DND-41 (cell line): ENCODE results near the gene RIN3.

ENCODE experiments used
- ATAC-seq: fragments of 200-7000 bp; cut with Tn5 transposase; 3 replicates; pipeline ENCODE4 v1.9.1; 2021; ENCODE audit warnings: low read depth; ENCODE audit not compliant: insufficient read depth
- DNase-seq: peaks from one replicate; pipeline ENCODE4 v3.0.0-alpha.2; 2020
- H2AFZ ChIP-seq: 2 replicates; pipeline ENCODE4 v1.6.0; 2012; ENCODE audit warnings: low read depth, low read length
- H3K27ac ChIP-seq: 2 replicates; pipeline ENCODE4 v1.5.1; 2012; ENCODE audit warnings: low read length, inconsistent platforms
- H3K27me3 ChIP-seq: fragments of 200-600 bp; sonication (generic); 2 replicates; pipeline ENCODE4 v1.6.0; 2012; ENCODE audit warnings: low read length, mild to moderate bottlenecking, inconsistent platforms; ENCODE audit not compliant: insufficient read depth, poor library complexity
- H3K36me3 ChIP-seq: 2 replicates; pipeline ENCODE4 v1.5.1; 2012; ENCODE audit warnings: low read length, inconsistent platforms; ENCODE audit not compliant: insufficient read depth
- H3K4me1 ChIP-seq: 2 replicates; pipeline ENCODE4 v1.5.1; 2012; ENCODE audit warnings: mild to moderate bottlenecking, low read length; ENCODE audit not compliant: insufficient read depth
- H3K4me2 ChIP-seq: 2 replicates; pipeline ENCODE4 v1.6.0; 2012; ENCODE audit warnings: mild to moderate bottlenecking, moderate library complexity, low read length, inconsistent platforms; ENCODE audit not compliant: insufficient read depth
- H3K4me3 ChIP-seq, 2 experiments: fragments of 200-600 bp in 1 of 2; shearing (Covaris generic) in 1 of 2; 2 replicates each; pipeline ENCODE4 v1.5.1; 2012 to 2016; ENCODE audit warnings: inconsistent platforms in 2 of 2, low read length in 2 of 2, mild to moderate bottlenecking in 2 of 2, low read depth in 1 of 2, moderate library complexity in 1 of 2
- H3K79me2 ChIP-seq: 2 replicates; pipeline ENCODE4 v1.6.0; 2012; ENCODE audit warnings: low read length, inconsistent platforms; ENCODE audit not compliant: insufficient read depth
- H3K9ac ChIP-seq: 2 replicates; pipeline ENCODE4 v1.6.0; 2012; ENCODE audit warnings: low read depth, mild to moderate bottlenecking, inconsistent platforms, low read length, moderate library complexity
- H3K9me3 ChIP-seq: 2 replicates; pipeline ENCODE4 v1.5.1; 2012; ENCODE audit warnings: low read length, moderate library complexity, mild to moderate bottlenecking, inconsistent platforms; ENCODE audit not compliant: insufficient read depth, severe bottlenecking
- H4K20me1 ChIP-seq: 2 replicates; pipeline ENCODE4 v1.6.0; 2012; ENCODE audit warnings: low read length; ENCODE audit not compliant: insufficient read depth
- EZH2 ChIP-seq: IDR thresholded peaks from 3 replicates; pipeline ENCODE4 v1.6.1; 2012; ENCODE audit warnings: borderline replicate concordance, low read depth, mild to moderate bottlenecking, moderate library complexity, low read length, inconsistent platforms; ENCODE audit not compliant: severe bottlenecking
- TF ChIP-seq, protein P1 (sequence below): IDR thresholded peaks from 2 replicates; pipeline ENCODE4 v1.5.1; 2012; ENCODE audit warnings: borderline replicate concordance, low read length, moderate library complexity, mild to moderate bottlenecking; ENCODE audit not compliant: poor library complexity, severe bottlenecking; ENCODE audit errors: extremely low read depth

The RIN3 gene

DNA sequence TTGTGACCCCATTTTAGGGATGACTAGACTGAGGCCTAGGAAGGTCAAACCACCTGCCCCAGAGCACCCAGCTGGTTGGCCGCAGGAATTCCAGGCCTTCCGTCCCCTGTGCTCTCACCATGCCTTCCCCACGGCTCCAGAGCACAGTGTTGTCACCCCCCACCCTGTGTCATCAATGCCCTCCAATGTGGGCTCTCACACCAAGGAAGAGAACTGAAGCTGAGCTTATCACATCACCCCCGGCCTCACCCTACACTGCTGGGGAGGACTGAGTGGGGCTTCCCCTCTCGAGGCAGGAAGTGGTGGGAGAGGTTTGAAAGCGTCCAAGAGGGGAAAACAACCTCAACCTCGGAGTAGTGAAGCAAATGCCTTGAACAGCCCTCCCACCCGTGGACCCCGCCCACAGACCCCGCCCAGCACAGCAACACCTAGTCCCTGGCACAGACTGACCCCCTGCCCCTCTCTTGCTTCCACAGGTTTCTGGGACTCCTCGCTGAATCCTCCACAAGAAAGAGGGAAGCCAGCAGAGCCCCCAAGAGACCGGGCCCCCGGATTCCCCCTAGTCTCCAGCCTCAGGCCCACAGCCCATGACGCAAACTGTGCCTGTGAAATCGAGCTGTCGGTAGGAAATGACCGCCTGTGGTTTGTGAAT is 137.7 kb downstream of the RIN3 start:
- H3K79me2 ChIP-seq, result no peaks in the 10 kb centered on the region
- H4K20me1 ChIP-seq, result no peaks in the 10 kb centered on the region
- H3K4me2 ChIP-seq, result no peak overlapping the region
- no peaks in the 10 kb centered on the region for H3K9me3 ChIP-seq
- ATAC-seq (peak; percentile 86), DNase-seq (peak; percentile 44)
- H3K27me3 ChIP-seq, result no peaks in the 10 kb centered on the region
- TF ChIP-seq EZH2, result no peak
- TF ChIP-seq, protein P1, sequence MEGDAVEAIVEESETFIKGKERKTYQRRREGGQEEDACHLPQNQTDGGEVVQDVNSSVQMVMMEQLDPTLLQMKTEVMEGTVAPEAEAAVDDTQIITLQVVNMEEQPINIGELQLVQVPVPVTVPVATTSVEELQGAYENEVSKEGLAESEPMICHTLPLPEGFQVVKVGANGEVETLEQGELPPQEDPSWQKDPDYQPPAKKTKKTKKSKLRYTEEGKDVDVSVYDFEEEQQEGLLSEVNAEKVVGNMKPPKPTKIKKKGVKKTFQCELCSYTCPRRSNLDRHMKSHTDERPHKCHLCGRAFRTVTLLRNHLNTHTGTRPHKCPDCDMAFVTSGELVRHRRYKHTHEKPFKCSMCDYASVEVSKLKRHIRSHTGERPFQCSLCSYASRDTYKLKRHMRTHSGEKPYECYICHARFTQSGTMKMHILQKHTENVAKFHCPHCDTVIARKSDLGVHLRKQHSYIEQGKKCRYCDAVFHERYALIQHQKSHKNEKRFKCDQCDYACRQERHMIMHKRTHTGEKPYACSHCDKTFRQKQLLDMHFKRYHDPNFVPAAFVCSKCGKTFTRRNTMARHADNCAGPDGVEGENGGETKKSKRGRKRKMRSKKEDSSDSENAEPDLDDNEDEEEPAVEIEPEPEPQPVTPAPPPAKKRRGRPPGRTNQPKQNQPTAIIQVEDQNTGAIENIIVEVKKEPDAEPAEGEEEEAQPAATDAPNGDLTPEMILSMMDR, result no peak
- H3K27ac ChIP-seq, result no peak overlapping the region
- H2AFZ ChIP-seq, result no peak overlapping the region
- no peak overlapping the region for H3K9ac ChIP-seq
- H3K4me3 ChIP-seq, result no peak overlapping the region
- no peaks in the 10 kb centered on the region for H3K36me3 ChIP-seq
- H3K4me1 ChIP-seq, result no peaks in the 10 kb centered on the region

DNA sequence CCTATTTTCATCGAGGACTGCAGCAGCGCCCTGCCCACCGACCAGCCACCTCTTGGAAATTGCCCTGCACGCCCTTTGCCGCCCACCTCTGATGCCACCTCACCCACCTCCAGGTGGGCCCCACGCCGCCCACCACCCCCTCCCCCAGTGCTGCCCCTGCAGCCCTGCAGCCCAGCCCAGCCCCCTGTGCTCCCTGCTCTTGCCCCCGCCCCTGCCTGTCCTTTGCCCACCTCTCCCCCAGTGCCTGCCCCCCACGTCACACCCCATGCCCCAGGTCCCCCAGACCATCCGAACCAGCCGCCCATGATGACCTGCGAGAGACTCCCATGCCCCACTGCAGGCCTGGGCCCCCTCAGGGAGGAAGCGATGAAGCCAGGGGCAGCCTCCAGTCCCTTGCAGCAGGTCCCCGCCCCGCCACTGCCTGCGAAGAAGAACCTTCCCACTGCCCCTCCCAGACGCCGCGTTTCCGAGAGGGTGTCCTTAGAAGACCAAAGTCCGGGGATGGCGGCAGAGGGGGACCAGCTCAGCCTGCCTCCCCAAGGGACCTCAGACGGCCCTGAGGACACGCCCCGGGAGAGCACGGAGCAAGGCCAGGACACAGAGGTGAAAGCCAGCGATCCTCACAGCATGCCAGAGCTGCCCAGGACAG is 138.3 kb downstream of the RIN3 start:
- Histone ChIP-seq H4K20me1 (no peaks in the 10 kb centered on the region), H3K9me3 (no peaks in the 10 kb centered on the region), H3K9ac (no peak overlapping the region), H3K4me2 (no peak overlapping the region), H3K79me2 (no peaks in the 10 kb centered on the region), H3K4me1 (no peaks in the 10 kb centered on the region), H3K36me3 (no peaks in the 10 kb centered on the region), H3K4me3 (no peak overlapping the region), H3K27ac (no peak overlapping the region), H2AFZ (no peak overlapping the region), H3K27me3 (no peaks in the 10 kb centered on the region)
- DNase-seq, result no peak
- no peak for ATAC-seq
- TF ChIP-seq, protein P1, result no peak
- TF ChIP-seq EZH2, result no peak

DNA sequence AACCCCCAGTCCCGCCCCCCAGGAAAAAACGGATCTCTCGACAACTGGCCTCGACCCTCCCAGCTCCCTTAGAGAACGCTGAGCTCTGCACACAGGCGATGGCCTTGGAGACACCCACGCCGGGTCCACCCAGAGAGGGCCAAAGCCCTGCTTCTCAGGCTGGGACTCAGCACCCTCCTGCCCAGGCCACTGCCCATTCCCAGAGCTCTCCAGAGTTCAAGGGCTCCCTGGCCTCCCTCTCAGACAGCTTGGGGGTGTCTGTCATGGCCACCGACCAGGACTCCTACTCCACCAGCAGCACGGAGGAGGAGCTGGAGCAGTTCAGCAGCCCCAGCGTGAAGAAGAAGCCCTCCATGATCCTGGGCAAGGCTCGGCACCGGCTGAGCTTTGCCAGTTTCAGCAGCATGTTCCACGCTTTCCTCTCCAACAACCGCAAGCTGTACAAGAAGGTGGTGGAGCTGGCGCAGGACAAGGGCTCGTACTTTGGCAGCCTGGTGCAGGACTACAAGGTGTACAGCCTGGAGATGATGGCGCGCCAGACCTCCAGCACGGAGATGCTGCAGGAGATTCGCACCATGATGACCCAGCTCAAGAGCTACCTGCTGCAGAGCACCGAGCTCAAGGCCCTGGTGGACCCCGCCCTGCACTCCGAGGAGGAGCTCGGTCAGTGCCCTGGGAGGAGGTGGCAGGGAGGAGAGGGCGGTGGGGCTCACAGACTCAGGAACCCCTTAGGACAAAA is 139.0 kb downstream of the RIN3 start:
- Histone ChIP-seq H3K27ac (no peak overlapping the region), H3K9ac (no peak overlapping the region)
- TF ChIP-seq, protein P1, result no peak
- TF ChIP-seq EZH2, result no peak

More for the DNA sequence above, 139.0 kb downstream of the RIN3 start:
- no peak overlapping the region for H3K4me2 ChIP-seq
- no peaks in the 10 kb centered on the region for H3K36me3 ChIP-seq
- no peak overlapping the region for H2AFZ ChIP-seq
- no peaks in the 10 kb centered on the region for H3K79me2 ChIP-seq
- ATAC-seq, result no peak
- no peaks in the 10 kb centered on the region for H4K20me1 ChIP-seq
- no peak overlapping the region for H3K4me3 ChIP-seq
- no peaks in the 10 kb centered on the region for H3K4me1 ChIP-seq
- no peak for DNase-seq
- no peaks in the 10 kb centered on the region for H3K9me3 ChIP-seq
- no peaks in the 10 kb centered on the region for H3K27me3 ChIP-seq
